Measurements from ENCODE around the gene CCDC174. TPM values are rescaled to one million over a fixed set of nuclear protein-coding genes. Genes with fewer than 3 reads are reported as not detected.

CCDC174 gene
- total RNA-seq, 5 donors from 2014 or later (not counting 1 experiment from before 2014, with no cell fraction given): 36.1 to 48.9 (median 40.6) TPM

DNA sequence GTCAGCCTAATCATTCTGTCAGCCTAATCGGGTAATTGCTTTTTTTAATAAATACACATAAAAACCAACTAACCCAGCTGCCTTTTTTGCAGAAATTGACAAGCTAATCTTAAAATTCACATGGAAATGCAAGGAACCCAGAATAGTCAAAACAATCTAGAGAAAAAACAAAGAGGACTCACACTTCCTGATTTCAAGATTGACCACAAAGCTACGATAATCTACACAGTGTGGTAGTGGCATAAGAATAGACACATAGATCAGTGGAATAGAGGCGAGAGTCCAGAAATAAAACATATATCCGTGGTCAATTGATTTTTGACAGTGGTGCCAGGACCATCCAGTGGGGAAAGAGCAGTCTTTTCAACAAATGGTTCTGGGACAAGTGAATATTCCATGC, 21.0 kb downstream of the CCDC174 start:
- no peaks in the 10 kb centered on the region for H3K27me3 Mint-ChIP-seq
- Histone ChIP-seq H3K9me3 (no peaks in the 10 kb centered on the region), H3K4me1 (ENCODE audit: control insufficient read depth in 1 of 2, extremely low read depth in 1 of 2, insufficient read depth in 2 of 2, low read length in 2 of 2) (no peaks in the 10 kb centered on the region), H3K27me3 (replicated peaks in 1 of 2; ENCODE audit: control insufficient read depth in 2 of 2, extremely low read depth in 1 of 2, insufficient read depth in 2 of 2, low read length in 1 of 2) (no peaks in the 10 kb centered on the region), H3K27ac (ENCODE audit: low read length) (no peak overlapping the region), H3K4me3 (ENCODE audit: control insufficient read depth in 1 of 2, extremely low read depth in 1 of 2, low read length in 1 of 2) (no peak overlapping the region), H3K36me3 (ENCODE audit: control insufficient read depth in 2 of 2, extremely low read depth in 1 of 2, insufficient read depth in 1 of 2, low read length in 1 of 2) (peaks cover 0 to 55% of the 10 kb centered on the region in 2 donors)
- DNase-seq: no peak
- ChIA-PET POLR2A (interaction anchor here in 1 of 2 donors (0.6 kb wide), 1 partner anchor 19 kb away, joined by 6 read pairs; no protein-coding TSS in a partner anchor), CTCF (interaction anchor here (0.6 to 0.7 kb wide), 2 partner anchors 255 to 1536 kb away, joined by 3 to 4 read pairs; no protein-coding TSS in a partner anchor)
- peaks cover 50% of the 10 kb centered on the region for H3K36me3 Mint-ChIP-seq
- H3K4me1 Mint-ChIP-seq: no peaks in the 10 kb centered on the region
- H3K9me3 Mint-ChIP-seq: no peaks in the 10 kb centered on the region
- no peak overlapping the region for H3K4me3 Mint-ChIP-seq
- WGBS (ENCODE audit: insufficient coverage): 75% methylated on average over 2 of the region's 4 CpGs
- no peak for ATAC-seq (replicated peaks in 1 of 4)
- H3K27ac Mint-ChIP-seq: no peak overlapping the region

DNA sequence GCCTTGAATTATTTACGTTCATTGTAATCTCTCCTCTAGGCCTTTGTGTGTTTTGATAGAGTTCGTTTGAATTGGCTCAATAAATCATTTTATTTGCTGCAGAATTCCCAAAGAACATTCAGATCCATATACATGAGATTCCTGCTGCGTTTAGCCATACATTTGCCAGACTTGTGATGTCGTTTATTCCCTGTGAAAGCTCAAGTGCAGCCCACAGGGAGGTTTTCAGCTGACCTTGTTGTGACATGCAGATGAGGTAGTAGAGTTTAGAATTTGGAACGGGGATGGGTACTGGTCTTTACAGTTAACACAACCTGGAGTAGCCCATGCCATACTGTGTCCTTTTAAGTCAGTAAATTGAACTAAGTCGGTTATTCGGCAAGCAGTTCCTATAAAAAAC, 23.3 kb downstream of the CCDC174 start, which contains the start of gene C3orf20:
Gene C3orf20 (plus strand): TSS at position 301 of the 400 bp plus-strand sequence. CDS start 7,573 bp downstream, outside the sequence.
- peaks cover 46% of the 10 kb centered on the region for H3K36me3 Mint-ChIP-seq

DNA sequence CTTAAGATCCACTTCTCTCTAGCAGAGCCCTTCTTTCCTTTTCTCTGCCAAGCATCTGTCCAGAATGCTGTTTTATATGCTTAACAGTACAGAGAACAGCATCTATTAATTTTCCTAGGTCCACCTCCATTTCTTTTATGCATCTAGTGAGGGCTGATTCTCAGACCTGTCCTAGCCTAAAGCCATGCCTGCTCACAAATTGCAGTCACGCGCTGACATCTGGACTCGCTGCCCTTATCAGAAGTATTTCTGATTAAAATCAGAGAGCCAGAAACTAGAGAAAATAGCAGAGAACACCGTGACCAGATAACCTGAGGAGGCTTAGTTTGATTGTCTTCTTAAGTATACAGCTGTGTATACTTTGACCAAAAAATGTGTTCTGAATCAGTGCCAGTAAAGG, 25.3 kb downstream of the CCDC174 start:
- H3K4me1 ChIP-seq (ENCODE audit: control insufficient read depth in 1 of 2, extremely low read depth in 1 of 2, insufficient read depth in 2 of 2, low read length in 2 of 2): no peaks in the 10 kb centered on the region
- H3K4me3 ChIP-seq (ENCODE audit: control insufficient read depth in 1 of 2, extremely low read depth in 1 of 2, low read length in 1 of 2): no peak overlapping the region
- no peaks in the 10 kb centered on the region for H3K9me3 ChIP-seq
- no peak overlapping the region for H3K27ac Mint-ChIP-seq
- POLR2A ChIA-PET: no interaction called here
- ATAC-seq (replicated peaks in 1 of 4) (no peak), DNase-seq (no peak)
- H3K27me3 Mint-ChIP-seq: no peaks in the 10 kb centered on the region
- 92% methylated on average over 3 of the region's 4 CpGs for WGBS (ENCODE audit: insufficient coverage)
- H3K9me3 Mint-ChIP-seq: peaks cover 0 to 12% (median 8%) of the 10 kb centered on the region in 3 donors
- no peaks in the 10 kb centered on the region for H3K27me3 ChIP-seq (replicated peaks in 1 of 2; ENCODE audit: control insufficient read depth in 2 of 2, extremely low read depth in 1 of 2, insufficient read depth in 2 of 2, low read length in 1 of 2)
- H3K4me3 Mint-ChIP-seq: no peak overlapping the region
- CTCF ChIA-PET: no interaction called here
- no peaks in the 10 kb centered on the region for H3K4me1 Mint-ChIP-seq
- no peak overlapping the region for H3K27ac ChIP-seq (ENCODE audit: low read length)
- peaks cover 0 to 14% of the 10 kb centered on the region in 2 donors for H3K36me3 ChIP-seq (ENCODE audit: control insufficient read depth in 2 of 2, extremely low read depth in 1 of 2, insufficient read depth in 1 of 2, low read length in 1 of 2)
- H3K36me3 Mint-ChIP-seq: peaks cover 33% of the 10 kb centered on the region

More for the DNA sequence above, 23.3 kb downstream of the CCDC174 start, which contains the start of gene C3orf20:
- Histone ChIP-seq H3K9me3 (no peaks in the 10 kb centered on the region), H3K4me3 (ENCODE audit: control insufficient read depth in 1 of 2, extremely low read depth in 1 of 2, low read length in 1 of 2) (no peak within 1 kb of the TSS), H3K27me3 (replicated peaks in 1 of 2; ENCODE audit: control insufficient read depth in 2 of 2, extremely low read depth in 1 of 2, insufficient read depth in 2 of 2, low read length in 1 of 2) (no peaks in the 10 kb centered on the region), H3K4me1 (ENCODE audit: control insufficient read depth in 1 of 2, extremely low read depth in 1 of 2, insufficient read depth in 2 of 2, low read length in 2 of 2) (no peaks in the 10 kb centered on the region), H3K36me3 (ENCODE audit: control insufficient read depth in 2 of 2, extremely low read depth in 1 of 2, insufficient read depth in 1 of 2, low read length in 1 of 2) (peaks cover 0 to 34% of the 10 kb centered on the region in 2 donors), H3K27ac (ENCODE audit: low read length) (no peak within 1 kb of the TSS)
- CTCF ChIA-PET: no interaction called here
- POLR2A ChIA-PET: interaction anchor here in 1 of 2 donors (0.6 kb wide), 1 partner anchor 381 kb away, joined by 3 read pairs; no protein-coding TSS in a partner anchor
- Mint-ChIP-seq H3K27me3 (no peaks in the 10 kb centered on the region), H3K9me3 (peaks cover 0 to 3% (median 0%) of the 10 kb centered on the region in 3 donors), H3K4me3 (no peak within 1 kb of the TSS), H3K4me1 (no peaks in the 10 kb centered on the region), H3K27ac (no peak within 1 kb of the TSS)
- WGBS (ENCODE audit: insufficient coverage): 96% methylated on average over 3 of the region's 7 CpGs
- ATAC-seq (replicated peaks in 1 of 4) (no peak), DNase-seq (no peak)

DNA sequence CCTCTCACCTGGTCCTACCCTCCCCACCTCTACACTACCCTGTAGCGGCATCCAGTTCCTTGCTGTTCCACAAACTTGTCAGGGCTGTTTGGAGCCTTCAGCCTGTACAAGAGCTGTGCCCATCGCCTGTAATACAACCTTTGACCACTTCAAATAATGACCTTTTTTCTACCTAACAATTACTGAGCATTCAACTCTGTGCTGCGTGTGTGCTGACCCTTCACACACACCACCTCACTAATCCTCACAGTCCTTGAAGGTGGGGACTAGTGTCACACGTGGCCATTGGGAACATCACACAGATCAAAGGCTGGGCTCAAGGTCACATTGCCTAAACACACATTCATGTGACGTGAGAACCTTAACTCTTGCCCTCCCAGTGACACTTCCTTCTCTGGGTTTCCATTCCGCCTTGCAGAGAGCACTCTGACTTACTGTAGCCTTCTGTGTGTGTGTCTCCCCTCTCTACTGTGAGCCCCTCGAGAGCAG, 26.5 kb downstream of the CCDC174 start:
- H3K27me3 ChIP-seq (replicated peaks in 1 of 2; ENCODE audit: control insufficient read depth in 2 of 2, extremely low read depth in 1 of 2, insufficient read depth in 2 of 2, low read length in 1 of 2): no peaks in the 10 kb centered on the region
- H3K4me1 ChIP-seq (ENCODE audit: control insufficient read depth in 1 of 2, extremely low read depth in 1 of 2, insufficient read depth in 2 of 2, low read length in 2 of 2): no peaks in the 10 kb centered on the region
- no peak for DNase-seq
- H3K9me3 ChIP-seq: no peaks in the 10 kb centered on the region
- no peak overlapping the region for H3K27ac ChIP-seq (ENCODE audit: low read length)
- H3K4me3 ChIP-seq (ENCODE audit: control insufficient read depth in 1 of 2, extremely low read depth in 1 of 2, low read length in 1 of 2): no peak overlapping the region
- WGBS (ENCODE audit: insufficient coverage): 83% methylated on average over 6 of the region's 7 CpGs
- no peaks in the 10 kb centered on the region for H3K27me3 Mint-ChIP-seq
- peaks cover 0 to 2% of the 10 kb centered on the region in 2 donors for H3K36me3 ChIP-seq (ENCODE audit: control insufficient read depth in 2 of 2, extremely low read depth in 1 of 2, insufficient read depth in 1 of 2, low read length in 1 of 2)
- POLR2A ChIA-PET: no interaction called here
- peaks cover 21% of the 10 kb centered on the region for H3K36me3 Mint-ChIP-seq
- ATAC-seq (replicated peaks in 1 of 4): peak in 1 of 4 experiments; percentile 13
- peaks cover 0 to 12% (median 8%) of the 10 kb centered on the region in 3 donors for H3K9me3 Mint-ChIP-seq
- no peak overlapping the region for H3K4me3 Mint-ChIP-seq
- CTCF ChIA-PET: no interaction called here
- H3K27ac Mint-ChIP-seq: no peak overlapping the region
- H3K4me1 Mint-ChIP-seq: no peaks in the 10 kb centered on the region

DNA sequence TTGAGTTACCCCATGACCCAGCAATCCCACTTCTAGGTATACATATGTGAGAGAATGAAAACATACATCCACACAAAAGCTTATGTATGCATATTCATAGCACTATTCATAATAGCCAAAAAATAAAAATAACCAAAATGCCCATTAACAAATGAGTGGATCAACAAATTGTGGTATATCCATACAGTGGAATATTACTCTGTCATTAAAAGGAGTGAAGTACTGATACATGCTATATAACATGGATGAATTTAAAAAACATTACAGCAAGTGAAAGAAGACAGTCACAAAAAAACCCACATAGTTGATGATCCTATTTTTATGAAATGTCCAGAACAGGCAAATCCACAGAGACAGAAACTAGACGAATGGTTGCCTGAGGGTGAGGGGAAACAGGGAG, 28.6 kb downstream of the CCDC174 start:
- H3K4me1 Mint-ChIP-seq: no peaks in the 10 kb centered on the region
- no peak for ATAC-seq (replicated peaks in 1 of 4)
- POLR2A ChIA-PET: no interaction called here

DNA sequence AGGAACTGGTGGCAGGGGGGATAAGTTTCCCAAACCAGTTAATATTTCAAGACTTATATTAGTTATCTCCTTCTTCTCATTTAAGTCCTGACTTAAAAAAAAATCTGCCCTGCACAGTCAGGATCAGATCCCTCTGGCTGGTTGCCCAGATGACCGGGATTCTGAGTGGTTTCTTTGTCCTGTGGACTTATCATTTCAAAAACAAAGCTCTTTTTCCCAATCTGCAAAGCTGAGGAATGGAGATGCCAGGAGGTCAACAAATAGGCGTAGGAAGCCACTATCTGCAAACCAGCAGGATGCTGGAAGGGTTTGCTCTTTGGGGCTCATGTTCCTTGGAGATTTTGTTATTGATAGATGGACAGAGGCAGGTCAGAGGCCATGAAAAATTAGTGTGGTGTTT, 29.2 kb downstream of the CCDC174 start:
- H3K36me3 Mint-ChIP-seq: peaks cover 15% of the 10 kb centered on the region
- Histone ChIP-seq H3K4me3 (ENCODE audit: control insufficient read depth in 1 of 2, extremely low read depth in 1 of 2, low read length in 1 of 2) (no peak overlapping the region), H3K36me3 (ENCODE audit: control insufficient read depth in 2 of 2, extremely low read depth in 1 of 2, insufficient read depth in 1 of 2, low read length in 1 of 2) (no peaks in the 10 kb centered on the region), H3K4me1 (ENCODE audit: control insufficient read depth in 1 of 2, extremely low read depth in 1 of 2, insufficient read depth in 2 of 2, low read length in 2 of 2) (no peaks in the 10 kb centered on the region), H3K9me3 (no peaks in the 10 kb centered on the region), H3K27me3 (replicated peaks in 1 of 2; ENCODE audit: control insufficient read depth in 2 of 2, extremely low read depth in 1 of 2, insufficient read depth in 2 of 2, low read length in 1 of 2) (no peaks in the 10 kb centered on the region), H3K27ac (ENCODE audit: low read length) (no peak overlapping the region)
- H3K4me3 Mint-ChIP-seq: no peak overlapping the region
- ChIA-PET CTCF (no interaction called here), POLR2A (no interaction called here)
- peaks cover 0 to 12% (median 8%) of the 10 kb centered on the region in 3 donors for H3K9me3 Mint-ChIP-seq
- no peaks in the 10 kb centered on the region for H3K27me3 Mint-ChIP-seq
- DNase-seq: no peak
- H3K4me1 Mint-ChIP-seq: no peaks in the 10 kb centered on the region
- H3K27ac Mint-ChIP-seq: no peak overlapping the region
- ATAC-seq (replicated peaks in 1 of 4): no peak
- 86% methylated on average over 1 of the region's 2 CpGs for WGBS (ENCODE audit: insufficient coverage)

More for the DNA sequence above, 28.6 kb downstream of the CCDC174 start:
- CTCF ChIA-PET: no interaction called here
- Mint-ChIP-seq H3K36me3 (peaks cover 15% of the 10 kb centered on the region), H3K27me3 (no peaks in the 10 kb centered on the region), H3K27ac (no peak overlapping the region), H3K9me3 (peaks cover 0 to 12% (median 8%) of the 10 kb centered on the region in 3 donors), H3K4me3 (no peak overlapping the region)
- no CpG with 5 or more reads among the region's 1 CpG for WGBS (ENCODE audit: insufficient coverage)
- no peaks in the 10 kb centered on the region for H3K27me3 ChIP-seq (replicated peaks in 1 of 2; ENCODE audit: control insufficient read depth in 2 of 2, extremely low read depth in 1 of 2, insufficient read depth in 2 of 2, low read length in 1 of 2)
- H3K36me3 ChIP-seq (ENCODE audit: control insufficient read depth in 2 of 2, extremely low read depth in 1 of 2, insufficient read depth in 1 of 2, low read length in 1 of 2): no peaks in the 10 kb centered on the region
- H3K27ac ChIP-seq (ENCODE audit: low read length): no peak overlapping the region
- no peaks in the 10 kb centered on the region for H3K9me3 ChIP-seq
- DNase-seq: no peak
- no peaks in the 10 kb centered on the region for H3K4me1 ChIP-seq (ENCODE audit: control insufficient read depth in 1 of 2, extremely low read depth in 1 of 2, insufficient read depth in 2 of 2, low read length in 2 of 2)
- no peak overlapping the region for H3K4me3 ChIP-seq (ENCODE audit: control insufficient read depth in 1 of 2, extremely low read depth in 1 of 2, low read length in 1 of 2)

Measured in T-cell (primary cell).